ELR (cell line): Measurements from ENCODE around the gene TUBGCP6.

ENCODE experiments used
- DNase-seq: peaks from one replicate; pipeline ENCODE4 v3.0.0-alpha.2; 2015; ENCODE audit warnings: low read depth

TUBGCP6 gene

GRCh38 chr22:50244420-50245213 is at the start of gene TUBGCP6:
Gene TUBGCP6, minus strand, starts transcription at chr22:50245023. Its CDS starts 564 bp downstream, at chr22:50244459.
- DNase-seq: peak; percentile 95

DNA sequence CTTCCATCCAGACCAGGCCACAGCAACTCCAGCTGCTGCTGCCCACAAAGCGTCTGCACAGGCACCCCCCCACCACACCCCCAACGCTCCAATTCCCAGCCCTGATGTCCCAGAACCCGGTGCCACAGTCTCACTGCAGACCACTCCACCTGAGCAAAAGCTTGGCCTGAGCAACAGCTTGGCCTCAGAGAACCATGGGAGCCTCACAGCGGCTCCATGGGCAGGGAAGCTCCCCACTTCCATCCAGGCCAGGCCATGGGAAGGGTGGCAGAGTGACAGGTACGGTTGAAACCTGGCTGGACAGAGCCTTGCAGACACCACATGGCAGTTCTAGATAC is 49.5 kb upstream of the TUBGCP6 start:
- no peak for DNase-seq

- peak; percentile 84 for DNase-seq
Observed at GRCh38 chr22:50293441-50294318, 48.9 kb upstream of the TUBGCP6 start.

DNA sequence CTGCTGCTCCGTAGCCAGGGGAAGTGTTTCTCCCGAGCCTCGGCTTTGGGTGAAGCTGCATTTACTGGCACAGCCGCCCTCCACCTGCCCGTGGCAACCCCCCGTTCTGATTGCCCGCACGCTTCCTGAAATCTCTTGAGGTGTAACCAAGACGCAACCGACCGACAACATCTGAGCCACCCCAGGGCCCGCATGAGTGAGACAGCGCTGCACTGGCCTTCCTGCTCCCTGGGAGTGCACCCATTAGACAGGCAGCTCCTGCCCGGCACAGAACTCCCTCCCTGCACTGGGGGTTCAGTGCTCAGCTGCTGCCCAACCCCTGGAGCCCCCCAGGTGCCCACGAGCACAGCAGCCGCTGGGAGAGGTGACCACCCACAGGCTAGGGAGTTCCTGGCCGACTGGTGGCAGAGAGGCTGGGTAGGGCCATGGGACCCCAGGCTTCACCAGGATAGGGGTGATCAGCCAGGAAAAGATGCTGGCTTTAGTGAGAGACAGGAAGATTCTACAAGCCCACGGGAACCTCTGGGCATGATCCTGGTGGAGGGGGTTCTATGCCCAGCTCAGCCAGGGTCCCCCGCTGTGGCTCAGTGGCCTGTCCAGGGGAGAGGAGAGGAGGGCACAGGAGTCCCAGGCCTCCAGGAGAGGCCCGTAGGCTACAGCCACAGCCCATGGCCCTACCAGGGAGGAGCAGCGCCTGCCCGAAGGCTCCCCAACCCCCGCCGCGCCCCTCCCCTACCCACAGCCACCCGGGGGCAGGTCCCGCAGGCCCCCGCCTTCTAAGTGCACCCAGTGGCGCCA is 48.0 kb upstream of the TUBGCP6 start:
- DNase-seq: no peak

DNA sequence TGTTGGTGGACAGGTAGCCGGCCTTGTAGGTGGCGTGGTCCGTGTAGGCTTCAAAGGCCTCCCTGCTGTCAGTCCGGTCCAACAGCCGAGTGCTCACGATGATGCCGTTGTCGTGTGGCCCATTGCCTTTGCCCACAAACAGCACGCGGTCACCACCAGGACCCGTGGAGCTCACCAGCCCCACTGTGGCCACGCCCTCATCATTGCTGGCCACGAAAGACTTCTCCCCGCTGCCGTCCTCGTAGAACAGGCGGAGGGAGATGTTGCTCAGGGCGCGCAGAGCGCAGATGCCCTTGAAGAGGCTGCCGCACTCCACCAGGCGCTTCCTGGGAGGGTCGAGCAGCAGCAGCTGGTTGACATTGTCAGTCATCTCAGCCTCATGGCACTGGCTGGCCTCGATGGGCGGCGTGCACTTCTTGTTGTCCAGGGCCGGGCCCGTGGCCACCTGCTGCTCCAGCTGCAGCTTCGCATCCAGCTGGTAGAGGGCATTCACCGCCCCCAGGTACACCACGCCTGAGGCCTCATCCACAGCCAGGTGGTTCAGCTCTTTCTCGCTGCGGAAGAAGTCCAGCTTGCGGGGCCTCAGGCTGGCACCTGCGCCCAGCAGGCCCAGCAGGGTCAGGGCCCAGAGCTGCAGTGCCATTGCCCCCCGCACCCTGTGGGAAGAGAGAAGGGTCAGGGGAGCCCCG is 45.3 kb upstream of the TUBGCP6 start:
- no peak for DNase-seq

DNA sequence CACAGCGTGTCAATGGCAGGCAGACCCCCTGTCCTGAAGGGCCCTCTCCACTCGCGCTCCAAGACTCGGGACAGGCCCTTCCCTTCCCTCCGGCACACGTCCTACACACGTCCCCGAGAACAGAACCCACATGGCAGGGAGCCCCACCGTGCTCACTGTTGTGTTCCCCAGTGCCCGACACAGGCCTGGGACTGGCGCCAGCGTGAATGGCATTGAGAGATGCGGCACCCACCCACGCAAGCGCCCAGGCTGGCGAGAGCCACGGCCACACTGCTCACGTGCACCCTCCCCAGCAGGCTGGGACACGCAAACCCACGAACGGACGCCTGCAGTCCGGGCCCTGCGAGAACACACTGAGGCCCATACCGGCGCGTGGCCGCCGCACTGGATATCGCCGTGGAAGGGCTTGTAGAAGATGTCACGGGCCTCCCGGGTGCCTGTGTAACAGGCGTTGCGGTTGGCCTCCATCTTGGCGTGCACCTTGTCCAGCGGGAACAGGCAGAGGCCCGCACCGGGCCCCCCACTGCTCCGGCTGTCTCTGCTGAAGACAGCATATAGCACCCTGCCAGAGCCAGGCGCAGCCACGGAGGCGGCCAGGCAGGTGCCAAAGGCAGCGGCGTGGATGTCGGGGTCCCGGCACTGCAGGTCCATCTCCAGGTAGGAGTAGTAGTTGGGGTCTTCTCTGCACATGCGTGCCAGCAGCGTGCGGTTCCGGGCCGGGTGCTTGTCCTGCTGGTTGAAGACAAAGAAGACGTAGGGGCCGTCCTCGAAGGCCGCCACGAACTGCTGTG is 44.5 kb upstream of the TUBGCP6 start:
- DNase-seq: no peak

- DNase-seq: no peak
Observed at GRCh38 chr22:50287731-50288130, 42.9 kb upstream of the TUBGCP6 start.

DNA sequence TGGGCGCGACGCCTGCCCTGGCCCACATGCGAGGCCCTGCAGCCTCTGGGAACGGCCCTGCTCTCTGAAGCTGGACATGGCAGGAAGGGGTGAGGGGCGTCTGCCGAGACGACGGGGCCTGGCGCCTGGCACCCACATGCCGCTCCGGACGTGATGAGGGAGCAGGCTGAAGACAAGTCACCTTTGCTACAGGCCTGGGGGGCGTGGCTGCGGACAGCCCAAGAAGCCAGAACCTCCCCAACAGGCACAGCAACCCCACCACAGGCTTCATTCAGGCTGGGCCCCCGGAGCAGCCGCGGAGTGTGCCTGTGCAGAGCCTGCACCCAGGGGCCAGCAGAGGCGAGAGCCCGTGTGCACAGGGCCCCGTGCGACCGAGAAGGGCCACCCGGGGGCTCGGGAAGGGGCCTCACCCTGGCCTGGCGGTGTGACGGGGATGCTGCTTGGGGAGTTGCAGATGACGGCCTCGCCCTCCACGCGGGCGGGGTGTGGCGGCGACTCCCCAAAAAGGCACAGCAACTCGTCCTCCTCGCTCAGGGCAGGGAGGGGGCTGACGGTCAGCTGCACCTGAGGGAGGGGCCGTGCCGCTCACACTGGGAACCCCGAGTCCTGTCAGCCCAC is 42.0 kb upstream of the TUBGCP6 start:
- no peak for DNase-seq

GRCh38 chr22:50286275-50286674 is 41.5 kb upstream of the TUBGCP6 start:
- no peak for DNase-seq

DNA sequence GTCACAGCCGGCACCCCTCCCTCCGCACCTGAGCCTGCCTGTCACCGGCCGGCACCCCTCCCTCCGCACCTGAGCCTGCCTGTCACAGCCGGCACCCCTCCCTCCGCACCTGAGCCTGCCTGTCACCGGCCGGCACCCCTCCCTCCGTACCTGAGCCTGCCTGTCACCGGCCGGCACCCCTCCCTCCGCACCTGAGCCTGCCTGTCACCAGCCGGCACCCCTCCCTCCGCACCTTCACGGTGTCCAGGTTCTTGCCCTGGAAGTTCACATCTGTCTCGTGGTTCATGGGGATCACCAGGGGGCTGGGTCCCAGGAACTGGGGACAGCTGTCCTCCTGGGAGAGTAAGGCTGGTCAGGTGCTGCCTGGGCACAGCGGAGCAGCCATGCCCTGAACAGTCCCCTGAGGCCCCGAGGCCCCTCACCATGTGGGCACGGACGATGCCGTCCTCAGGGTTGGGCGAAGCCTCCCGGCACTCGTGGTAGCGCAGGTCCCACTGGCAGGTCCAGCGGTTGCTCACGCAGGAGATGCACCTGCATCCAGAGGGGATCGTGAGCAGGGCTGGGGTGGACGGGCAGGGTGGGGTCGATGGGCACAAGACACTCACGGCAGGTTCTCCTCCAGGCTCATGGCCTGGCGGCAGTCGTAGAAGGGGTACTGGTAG is 40.9 kb upstream of the TUBGCP6 start:
- no peak for DNase-seq

- DNase-seq: no peak
Observed at GRCh38 chr22:50284479-50284878, 39.7 kb upstream of the TUBGCP6 start.

GRCh38 chr22:50283821-50284220 is 39.0 kb upstream of the TUBGCP6 start:
- DNase-seq: no peak

DNA sequence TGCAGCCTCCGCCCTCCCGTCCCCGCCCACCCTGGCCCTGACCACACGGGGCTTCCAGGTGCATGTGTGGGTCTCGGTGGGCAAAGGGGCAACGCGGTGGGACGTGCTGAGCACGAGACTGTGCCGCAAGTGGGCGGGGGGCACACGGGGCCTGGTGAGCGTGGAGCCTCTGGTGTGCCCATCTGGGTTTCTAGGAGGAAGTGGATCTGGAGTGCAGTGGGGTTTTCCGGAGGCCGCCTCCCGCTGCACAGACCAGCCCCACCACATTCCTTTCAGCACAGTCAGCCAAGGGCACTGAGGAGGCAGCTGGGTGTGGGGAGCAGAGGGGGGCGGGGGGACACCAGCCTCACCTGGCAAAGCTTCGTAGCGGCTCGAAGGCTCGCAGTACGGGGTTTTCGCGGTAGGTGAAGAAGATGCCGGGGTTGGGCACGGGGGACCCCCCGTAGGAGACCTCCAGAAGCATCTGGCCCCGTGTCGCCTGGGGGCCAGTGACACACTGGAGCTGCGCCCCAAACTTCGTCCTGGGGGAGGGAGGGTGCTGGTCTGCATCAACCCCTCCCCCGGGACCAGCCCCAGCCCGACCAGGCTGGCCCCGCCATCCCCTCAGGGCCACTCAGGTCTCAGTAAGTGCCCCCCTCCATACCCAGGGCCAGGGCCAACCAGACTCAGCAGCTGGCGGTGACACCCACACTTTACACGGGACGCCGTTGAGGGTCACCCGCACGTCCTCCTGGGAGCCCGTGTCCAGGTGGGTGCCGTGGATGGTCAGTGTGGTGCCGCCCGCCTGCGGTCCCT is 37.7 kb upstream of the TUBGCP6 start:
- peak; percentile 89 for DNase-seq

DNA sequence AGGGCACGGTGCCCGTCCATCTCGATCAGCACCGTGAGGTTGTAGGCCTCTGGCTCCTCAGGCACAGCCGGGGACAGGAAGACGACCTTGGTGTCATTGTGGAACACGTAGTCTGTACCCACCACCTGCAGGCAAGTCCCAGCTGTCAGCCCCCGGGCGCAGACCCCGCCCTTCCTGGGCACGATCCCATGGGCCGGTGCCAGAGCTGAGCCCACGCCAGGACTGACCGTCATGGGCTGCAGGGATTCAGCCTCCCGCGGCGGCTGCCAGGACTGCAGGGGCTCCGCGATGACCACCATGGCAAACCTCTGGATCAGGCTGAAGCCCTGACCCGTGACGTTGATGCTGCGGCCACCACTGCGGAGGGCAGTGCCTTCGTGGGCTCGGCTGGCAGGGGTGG is 37.1 kb upstream of the TUBGCP6 start:
- DNase-seq: no peak

- DNase-seq: no peak
Observed at GRCh38 chr22:50281384-50281760, 36.5 kb upstream of the TUBGCP6 start.

DNA sequence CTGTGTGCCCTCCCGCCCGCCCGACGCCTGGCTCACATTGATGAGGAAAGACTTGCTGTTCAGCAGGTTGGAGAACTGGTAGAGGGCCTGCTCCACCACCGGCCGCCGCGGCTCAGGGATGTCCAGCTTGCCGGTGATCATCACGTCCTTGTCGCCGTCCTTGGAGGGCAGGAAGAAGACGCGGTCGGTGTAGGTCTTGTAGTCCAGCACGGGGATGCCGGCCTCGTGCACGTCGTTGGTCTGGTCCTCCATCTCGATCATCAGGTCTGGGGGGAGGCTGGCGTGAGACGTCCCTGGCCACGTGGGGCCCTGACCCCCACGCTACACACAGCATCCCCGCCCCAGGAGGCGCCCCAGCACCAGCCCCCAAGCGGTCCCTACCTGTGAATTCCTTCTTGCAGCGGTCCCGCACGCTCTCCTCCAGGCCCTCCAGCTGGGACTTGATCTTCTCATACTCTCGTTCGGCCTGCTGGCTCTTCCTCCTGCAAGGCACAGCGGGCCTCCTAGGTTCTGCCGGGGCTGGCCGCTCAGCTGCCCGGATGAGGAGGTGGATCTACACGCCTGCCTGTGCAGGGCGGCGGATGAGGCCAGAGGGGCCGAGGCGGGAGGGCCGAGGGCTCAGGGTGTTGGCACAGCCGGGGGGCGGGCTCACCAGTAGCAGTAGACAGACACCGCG is 36.0 kb upstream of the TUBGCP6 start:
- DNase-seq: no peak

- no peak for DNase-seq
Observed at GRCh38 chr22:50280022-50280707, 35.3 kb upstream of the TUBGCP6 start.
